GM12878 (cell line): ENCODE measurements around the gene EPOP. TPM values are rescaled to one million over a fixed set of nuclear protein-coding genes. Genes with fewer than 3 reads are reported as not detected.

Experiments used
- ATAC-seq: fragments of 200-7000 bp; cut with Tn5 transposase; 3 replicates; pipeline ENCODE4 v1.9.1; 2020; ENCODE audit warnings: mild to moderate bottlenecking, moderate library complexity
- BruUV-seq: library from RNA; stranded (reverse); fragments of 400-500 nt; replicated peaks from 2 replicates; lab custom pipeline; 2021; lab: Mats Ljungman, UMichigan
- CTCF ChIA-PET: fragments of 300-600 bp; sonication (Branson Sonifier 250); formaldehyde crosslinking; extraction: SDS; loops from one replicate; lab custom pipeline; 2021; ENCODE audit warnings: inconsistent platforms; lab: Yijun Ruan, JAX
- POLR2A ChIA-PET: fragments of 350-600 bp; formaldehyde crosslinking; extraction: SDS; loops from one replicate; lab custom pipeline; 2021; ENCODE audit warnings: inconsistent platforms; lab: Charles Lee
- RAD21 ChIA-PET: fragments of 300-600 bp; sonication (Branson Sonifier 250); formaldehyde crosslinking; loops from one replicate; lab custom pipeline; 2023; ENCODE audit warnings: antibody characterized with exemption; ENCODE audit not compliant: unreplicated experiment; lab: Charles Lee
- SMC1A ChIA-PET: fragments of 300-600 bp; sonication (Branson Sonifier 250); formaldehyde crosslinking; loops from one replicate; lab custom pipeline; 2023; ENCODE audit not compliant: unreplicated experiment, uncharacterized antibody; lab: Charles Lee
- DNase-seq: peaks from one replicate; pipeline ENCODE4 v3.0.0-alpha.2; 2011; ENCODE audit warnings: low read depth, low spot score
- FAIRE-seq: peaks from 3 replicates; lab custom pipeline; 2011; peaks lifted over from hg19 to GRCh38; lab: Jason Lieb, UNC
- H2AFZ ChIP-seq: 2 replicates; pipeline ENCODE4 v1.6.0; 2011; ENCODE audit warnings: low read depth, low read length, control low read depth; ENCODE audit not compliant: control insufficient read depth
- H3K27ac ChIP-seq: 2 replicates; pipeline ENCODE4 v1.5.1; 2011; ENCODE audit warnings: control low read depth; ENCODE audit not compliant: control insufficient read depth, insufficient read depth
- H3K27me3 ChIP-seq, 2 experiments: replicated peaks in 1 of 2; 2 replicates each; pipeline versions ENCODE4 v1.6.0 to v1.6.1; 2011; ENCODE audit warnings: low read length in 1 of 2; ENCODE audit not compliant: control insufficient read depth in 2 of 2, insufficient read depth in 2 of 2
- H3K36me3 ChIP-seq, 2 experiments: 2 replicates each; pipeline ENCODE4 v1.5.1; 2011; ENCODE audit warnings: low read length in 1 of 2; ENCODE audit not compliant: control insufficient read depth in 2 of 2, insufficient read depth in 2 of 2
- H3K4me1 ChIP-seq: 2 replicates; pipeline ENCODE4 v1.6.1; 2011; ENCODE audit warnings: mild to moderate bottlenecking, low read length, moderate library complexity, mixed read lengths; ENCODE audit not compliant: control insufficient read depth, insufficient read depth
- H3K4me2 ChIP-seq: 2 replicates; pipeline ENCODE4 v1.6.0; 2011; ENCODE audit warnings: control low read depth; ENCODE audit not compliant: control insufficient read depth, insufficient read depth
- H3K4me3 ChIP-seq: fragments of 200-600 bp; sonication (generic); 2 replicates; pipeline ENCODE4 v1.5.1; 2016
- H3K79me2 ChIP-seq: 2 replicates; pipeline ENCODE4 v1.6.0; 2011; ENCODE audit warnings: low read length; ENCODE audit not compliant: control insufficient read depth, insufficient read depth
- H3K9ac ChIP-seq: 2 replicates; pipeline ENCODE4 v1.8.0; 2011; ENCODE audit warnings: low read length, control low read depth, mixed read lengths; ENCODE audit not compliant: control insufficient read depth, insufficient read depth
- H3K9me3 ChIP-seq: replicated peaks from 3 replicates; pipeline ENCODE4 v1.5.1; 2011; ENCODE audit warnings: mild to moderate bottlenecking, low read length; ENCODE audit not compliant: control insufficient read depth, insufficient read depth
- H4K20me1 ChIP-seq: 2 replicates; pipeline ENCODE4 v1.6.0; 2011; ENCODE audit not compliant: control insufficient read depth, insufficient read depth
- BRCA1 ChIP-seq: IDR thresholded peaks from 2 replicates; pipeline ENCODE4 v1.6.1; 2011; ENCODE audit warnings: low read depth, low read length, improper control_type of control experiment
- DPF2 ChIP-seq: fragments of 450-650 bp; IDR thresholded peaks from 2 replicates; pipeline ENCODE4 v1.6.1; 2017; ENCODE audit warnings: mild to moderate bottlenecking
- ESRRA ChIP-seq: IDR thresholded peaks from 2 replicates; pipeline ENCODE4 v1.6.1; 2012; ENCODE audit warnings: mild to moderate bottlenecking, low read length, improper control_type of control experiment
- ETV6 ChIP-seq, 2 experiments: fragments of 450-650 bp in 1 of 2; IDR thresholded peaks in 1 of 2; conservative IDR thresholded peaks in 1 of 2; 2 replicates each; pipeline ENCODE4 v1.6.1; 2014; ENCODE audit warnings: antibody characterized with exemption in 1 of 2, borderline replicate concordance in 1 of 2, low read depth in 1 of 2, mild to moderate bottlenecking in 1 of 2, moderate library complexity in 1 of 2
- FOS ChIP-seq: IDR thresholded peaks from 3 replicates; pipeline ENCODE4 v1.6.1; 2011; ENCODE audit warnings: borderline replicate concordance; ENCODE audit not compliant: insufficient read length; ENCODE audit errors: extremely low read depth
- FOXM1 ChIP-seq: IDR thresholded peaks from 2 replicates; pipeline ENCODE4 v1.6.1; 2012; ENCODE audit warnings: low read depth, mild to moderate bottlenecking, inconsistent platforms, low read length, moderate library complexity
- IKZF2 ChIP-seq, 2 experiments: fragments of 450-650 bp; IDR thresholded peaks; 2 replicates each; pipeline ENCODE4 v1.6.1; 2017; ENCODE audit warnings: mild to moderate bottlenecking in 2 of 2, moderate library complexity in 2 of 2
- KAT2A ChIP-seq: conservative IDR thresholded peaks from 2 replicates; pipeline ENCODE4 v1.6.1; 2011; ENCODE audit warnings: low read depth, low read length; ENCODE audit not compliant: control insufficient read depth
- NFYB ChIP-seq: IDR thresholded peaks from 2 replicates; pipeline ENCODE4 v1.6.1; 2011; ENCODE audit warnings: low read depth, mild to moderate bottlenecking, low read length, improper control_type of control experiment, moderate library complexity; ENCODE audit not compliant: insufficient read depth
- PML ChIP-seq: IDR thresholded peaks from 2 replicates; pipeline ENCODE4 v1.6.1; 2012; ENCODE audit warnings: low read length, inconsistent platforms
- RAD51 ChIP-seq: fragments of 450-650 bp; IDR thresholded peaks from 2 replicates; pipeline ENCODE4 v1.6.1; 2016; ENCODE audit warnings: moderate library complexity, mild to moderate bottlenecking, inconsistent platforms
- RCOR1 ChIP-seq: conservative IDR thresholded peaks from 2 replicates; pipeline ENCODE4 v1.6.1; 2012; ENCODE audit warnings: low read depth, low read length, improper control_type of control experiment
- SUPT20H ChIP-seq: IDR thresholded peaks from 2 replicates; pipeline ENCODE4 v1.6.1; 2011; ENCODE audit warnings: low read depth, mild to moderate bottlenecking, low read length, moderate library complexity, borderline replicate concordance; ENCODE audit not compliant: control insufficient read depth
- WGBS: methylation state at CpG from one replicate; pipeline ENCODE4 v1.1.6; 2016; ENCODE audit warnings: low lambda C conversion rate; ENCODE audit not compliant: insufficient replicate concordance, insufficient coverage; ENCODE audit errors: missing lambda C conversion rate; 5-methylcytosine and 5-hydroxymethylcytosine counted together
- in situ Hi-C: fragments of 300-500 bp; cut with MboI; formaldehyde crosslinking; loops from 9 replicates; pipeline ENCODE4 v1.14.3; 2018; ENCODE audit warnings: mixed read lengths
- intact Hi-C: fragments of 100-400 bp; cut with micrococcal nuclease; formaldehyde crosslinking; loops from one replicate; pipeline ENCODE4 v1.14.2; 2022; ENCODE audit not compliant: unreplicated experiment
- polyA plus RNA-seq, 11 experiments: library from polyadenylated mRNA; depleted of rRNA in 4 of 11; unstranded in 6 of 11; stranded (reverse) in 5 of 11; fragments of >200 nt; fragmentation: Nextera tagmentation in 4 of 11; fragmentation: Illumina TruSeq in 1 of 11; extraction: Ambion mirVana in 4 of 11; extraction: Trizol in 1 of 11; gene quantifications; 1 replicate in 1 of 11; 2 replicates in 10 of 11; pipeline versions ENCODE4 v1.2.1 to v1.2.3, GENCODE V29; 2011 to 2016; ENCODE audit warnings: inconsistent platforms in 2 of 11, missing spikeins in 2 of 11, low read depth in 1 of 11
- total RNA-seq, 4 experiments: library from RNA; depleted of rRNA in 3 of 4; stranded (reverse); fragments of >200 nt in 3 of 4; fragmentation: Illumina TruSeq in 1 of 4; extraction: Trizol in 1 of 4; gene quantifications; 2 replicates each; pipeline versions ENCODE4 v1.2.1 to v1.2.3, GENCODE V29; 2013 to 2021
- TF ChIP-seq, protein P1 (sequence below): fragments of 450-650 bp; IDR thresholded peaks from 2 replicates; pipeline ENCODE4 v1.6.1; 2017; ENCODE audit warnings: mild to moderate bottlenecking
- TF ChIP-seq, protein P2 (sequence below): IDR thresholded peaks from 2 replicates; pipeline ENCODE4 v1.6.1; 2012; ENCODE audit warnings: low read depth, low read length, improper control_type of control experiment
- TF ChIP-seq, protein P3 (sequence below): fragments of 450-650 bp; formaldehyde crosslinking; IDR thresholded peaks from 2 replicates; pipeline ENCODE4 v1.4.0; 2020; ENCODE audit warnings: mild to moderate bottlenecking, moderate library complexity

EPOP gene
- total and polyA plus RNA-seq, 10 of the 15 experiments (the other 5 are each of a cell fraction or from before 2014, with no cell fraction given) = 0.53 to 9.0 (median 3.7) TPM

DNA sequence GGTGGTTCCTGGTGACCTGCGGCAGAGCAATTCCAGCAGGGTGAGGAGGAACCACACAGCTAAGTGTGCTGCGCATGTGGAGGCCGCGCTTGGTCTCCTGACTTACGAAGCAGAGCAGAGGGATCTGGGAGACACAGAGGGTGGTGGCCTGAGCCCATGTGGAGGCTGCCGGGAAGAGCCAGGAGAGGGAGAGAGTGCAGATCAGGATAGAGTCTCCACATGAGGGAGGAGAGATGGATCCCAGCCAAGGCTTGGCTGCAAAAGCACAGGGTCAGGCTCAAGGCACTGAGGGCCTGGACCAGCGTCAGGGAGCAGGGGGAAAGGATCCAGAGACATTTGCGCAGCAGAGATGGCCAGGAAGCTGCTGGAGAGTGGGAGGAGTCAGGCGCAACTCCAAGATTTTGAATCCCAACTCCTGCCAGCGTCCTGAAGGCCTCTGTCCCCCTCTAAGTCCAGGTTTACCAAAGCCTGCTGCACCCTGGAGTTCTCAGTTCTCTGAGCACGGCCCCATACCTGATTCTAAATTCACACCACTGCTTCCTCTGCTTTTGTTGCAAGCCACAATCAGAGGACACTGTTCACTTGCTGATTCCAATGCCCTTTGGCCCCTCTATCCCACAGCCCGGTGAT is 19.1 kb upstream of the EPOP start:
- SMC1A ChIA-PET = no interaction called here
- no peak overlapping the region for H3K9ac ChIP-seq
- RAD21 ChIA-PET = no interaction called here
- intact Hi-C loops (no loop called here), in situ Hi-C loops (no loop called here)
- BruUV-seq = no TSS peak
- H3K27me3 ChIP-seq = no peaks in the 10 kb centered on the region
- POLR2A ChIA-PET = interaction anchor here (0.5 kb wide), 1 partner anchor 265 kb away, joined by 3 read pairs; no protein-coding TSS in a partner anchor
- DNase-seq (no peak), ATAC-seq (no peak), FAIRE-seq (no peak)
- WGBS = 66% methylated on average over 11 of the region's 12 CpGs
- no peak overlapping the region for H2AFZ ChIP-seq
- H4K20me1 ChIP-seq = no peaks in the 10 kb centered on the region
- CTCF ChIA-PET = interaction anchor here (1.4 kb wide), 1 partner anchor 16 kb away, joined by 6 read pairs; no protein-coding TSS in a partner anchor
- no peak overlapping the region for H3K4me3 ChIP-seq
- no peaks in the 10 kb centered on the region for H3K36me3 ChIP-seq
- no peaks in the 10 kb centered on the region for H3K79me2 ChIP-seq
- no peak overlapping the region for H3K27ac ChIP-seq
- no peak for TF ChIP-seq DPF2
- TF ChIP-seq FOS = no peak
- no peak for TF ChIP-seq BRCA1
- TF ChIP-seq RAD51 = no peak
- no peak for TF ChIP-seq ETV6 (conservative IDR thresholded peaks at IDR 0.05 in 1 of 2, IDR thresholded peaks at IDR 0.05 in 1 of 2; ENCODE audit: borderline replicate concordance in 1 of 2, low read depth in 1 of 2)
- TF ChIP-seq SUPT20H = no peak
- TF ChIP-seq IKZF2 (IDR thresholded peaks at IDR 0.05) = no peak
- TF ChIP-seq PML = no peak
- TF ChIP-seq NFYB = no peak
- TF ChIP-seq, protein P1, sequence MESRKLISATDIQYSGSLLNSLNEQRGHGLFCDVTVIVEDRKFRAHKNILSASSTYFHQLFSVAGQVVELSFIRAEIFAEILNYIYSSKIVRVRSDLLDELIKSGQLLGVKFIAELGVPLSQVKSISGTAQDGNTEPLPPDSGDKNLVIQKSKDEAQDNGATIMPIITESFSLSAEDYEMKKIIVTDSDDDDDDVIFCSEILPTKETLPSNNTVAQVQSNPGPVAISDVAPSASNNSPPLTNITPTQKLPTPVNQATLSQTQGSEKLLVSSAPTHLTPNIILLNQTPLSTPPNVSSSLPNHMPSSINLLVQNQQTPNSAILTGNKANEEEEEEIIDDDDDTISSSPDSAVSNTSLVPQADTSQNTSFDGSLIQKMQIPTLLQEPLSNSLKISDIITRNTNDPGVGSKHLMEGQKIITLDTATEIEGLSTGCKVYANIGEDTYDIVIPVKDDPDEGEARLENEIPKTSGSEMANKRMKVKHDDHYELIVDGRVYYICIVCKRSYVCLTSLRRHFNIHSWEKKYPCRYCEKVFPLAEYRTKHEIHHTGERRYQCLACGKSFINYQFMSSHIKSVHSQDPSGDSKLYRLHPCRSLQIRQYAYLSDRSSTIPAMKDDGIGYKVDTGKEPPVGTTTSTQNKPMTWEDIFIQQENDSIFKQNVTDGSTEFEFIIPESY = no peak
- TF ChIP-seq KAT2A = no peak
- TF ChIP-seq, protein P2, sequence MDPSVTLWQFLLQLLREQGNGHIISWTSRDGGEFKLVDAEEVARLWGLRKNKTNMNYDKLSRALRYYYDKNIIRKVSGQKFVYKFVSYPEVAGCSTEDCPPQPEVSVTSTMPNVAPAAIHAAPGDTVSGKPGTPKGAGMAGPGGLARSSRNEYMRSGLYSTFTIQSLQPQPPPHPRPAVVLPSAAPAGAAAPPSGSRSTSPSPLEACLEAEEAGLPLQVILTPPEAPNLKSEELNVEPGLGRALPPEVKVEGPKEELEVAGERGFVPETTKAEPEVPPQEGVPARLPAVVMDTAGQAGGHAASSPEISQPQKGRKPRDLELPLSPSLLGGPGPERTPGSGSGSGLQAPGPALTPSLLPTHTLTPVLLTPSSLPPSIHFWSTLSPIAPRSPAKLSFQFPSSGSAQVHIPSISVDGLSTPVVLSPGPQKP = no peak
- TF ChIP-seq, protein P3, sequence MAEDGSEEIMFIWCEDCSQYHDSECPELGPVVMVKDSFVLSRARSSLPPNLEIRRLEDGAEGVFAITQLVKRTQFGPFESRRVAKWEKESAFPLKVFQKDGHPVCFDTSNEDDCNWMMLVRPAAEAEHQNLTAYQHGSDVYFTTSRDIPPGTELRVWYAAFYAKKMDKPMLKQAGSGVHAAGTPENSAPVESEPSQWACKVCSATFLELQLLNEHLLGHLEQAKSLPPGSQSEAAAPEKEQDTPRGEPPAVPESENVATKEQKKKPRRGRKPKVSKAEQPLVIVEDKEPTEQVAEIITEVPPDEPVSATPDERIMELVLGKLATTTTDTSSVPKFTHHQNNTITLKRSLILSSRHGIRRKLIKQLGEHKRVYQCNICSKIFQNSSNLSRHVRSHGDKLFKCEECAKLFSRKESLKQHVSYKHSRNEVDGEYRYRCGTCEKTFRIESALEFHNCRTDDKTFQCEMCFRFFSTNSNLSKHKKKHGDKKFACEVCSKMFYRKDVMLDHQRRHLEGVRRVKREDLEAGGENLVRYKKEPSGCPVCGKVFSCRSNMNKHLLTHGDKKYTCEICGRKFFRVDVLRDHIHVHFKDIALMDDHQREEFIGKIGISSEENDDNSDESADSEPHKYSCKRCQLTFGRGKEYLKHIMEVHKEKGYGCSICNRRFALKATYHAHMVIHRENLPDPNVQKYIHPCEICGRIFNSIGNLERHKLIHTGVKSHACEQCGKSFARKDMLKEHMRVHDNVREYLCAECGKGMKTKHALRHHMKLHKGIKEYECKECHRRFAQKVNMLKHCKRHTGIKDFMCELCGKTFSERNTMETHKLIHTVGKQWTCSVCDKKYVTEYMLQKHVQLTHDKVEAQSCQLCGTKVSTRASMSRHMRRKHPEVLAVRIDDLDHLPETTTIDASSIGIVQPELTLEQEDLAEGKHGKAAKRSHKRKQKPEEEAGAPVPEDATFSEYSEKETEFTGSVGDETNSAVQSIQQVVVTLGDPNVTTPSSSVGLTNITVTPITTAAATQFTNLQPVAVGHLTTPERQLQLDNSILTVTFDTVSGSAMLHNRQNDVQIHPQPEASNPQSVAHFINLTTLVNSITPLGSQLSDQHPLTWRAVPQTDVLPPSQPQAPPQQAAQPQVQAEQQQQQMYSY (CRISPR knock-in tag) = no peak
- TF ChIP-seq FOXM1 = no peak
- no peak for TF ChIP-seq ESRRA
- no peak for TF ChIP-seq RCOR1
- H3K9me3 ChIP-seq = no peaks in the 10 kb centered on the region
- no peak overlapping the region for H3K4me2 ChIP-seq
- H3K4me1 ChIP-seq = peaks cover 10% of the 10 kb centered on the region
